ENCODE measurements around the gene DEFB114.

DNA sequence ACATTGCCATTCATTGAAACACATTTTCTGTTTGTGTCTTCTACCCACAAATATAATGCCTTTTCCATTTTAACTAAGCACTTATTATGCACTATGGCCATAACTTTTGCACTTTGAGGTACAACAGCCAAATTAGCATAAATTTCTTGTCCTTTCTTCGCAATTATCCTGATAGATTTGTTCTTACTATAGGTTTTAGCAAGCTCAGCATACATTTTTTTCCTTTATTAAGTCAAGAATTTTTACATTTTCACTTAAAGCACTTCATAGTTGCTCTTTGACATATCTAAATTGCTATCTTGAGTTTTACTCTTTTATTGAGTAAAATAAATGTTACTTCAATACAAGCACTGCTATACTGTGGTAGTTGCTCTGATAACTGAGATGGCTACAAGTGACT, 5.8 kb downstream of the DEFB114 start:
- TF ChIP-seq, protein P1, sequence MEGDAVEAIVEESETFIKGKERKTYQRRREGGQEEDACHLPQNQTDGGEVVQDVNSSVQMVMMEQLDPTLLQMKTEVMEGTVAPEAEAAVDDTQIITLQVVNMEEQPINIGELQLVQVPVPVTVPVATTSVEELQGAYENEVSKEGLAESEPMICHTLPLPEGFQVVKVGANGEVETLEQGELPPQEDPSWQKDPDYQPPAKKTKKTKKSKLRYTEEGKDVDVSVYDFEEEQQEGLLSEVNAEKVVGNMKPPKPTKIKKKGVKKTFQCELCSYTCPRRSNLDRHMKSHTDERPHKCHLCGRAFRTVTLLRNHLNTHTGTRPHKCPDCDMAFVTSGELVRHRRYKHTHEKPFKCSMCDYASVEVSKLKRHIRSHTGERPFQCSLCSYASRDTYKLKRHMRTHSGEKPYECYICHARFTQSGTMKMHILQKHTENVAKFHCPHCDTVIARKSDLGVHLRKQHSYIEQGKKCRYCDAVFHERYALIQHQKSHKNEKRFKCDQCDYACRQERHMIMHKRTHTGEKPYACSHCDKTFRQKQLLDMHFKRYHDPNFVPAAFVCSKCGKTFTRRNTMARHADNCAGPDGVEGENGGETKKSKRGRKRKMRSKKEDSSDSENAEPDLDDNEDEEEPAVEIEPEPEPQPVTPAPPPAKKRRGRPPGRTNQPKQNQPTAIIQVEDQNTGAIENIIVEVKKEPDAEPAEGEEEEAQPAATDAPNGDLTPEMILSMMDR (IDR thresholded peaks at IDR 0.05; ENCODE audit: low read depth, low read length): no peak
- no peak for TF ChIP-seq POLR2A (IDR thresholded peaks at IDR 0.05; ENCODE audit: extremely low read depth, insufficient read length)
- TF ChIP-seq, protein P2, sequence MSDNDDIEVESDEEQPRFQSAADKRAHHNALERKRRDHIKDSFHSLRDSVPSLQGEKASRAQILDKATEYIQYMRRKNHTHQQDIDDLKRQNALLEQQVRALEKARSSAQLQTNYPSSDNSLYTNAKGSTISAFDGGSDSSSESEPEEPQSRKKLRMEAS (IDR thresholded peaks at IDR 0.05; ENCODE audit: low read depth, low read length): no peak
